ENCODE data around the gene TIMP4.

Gene TIMP4

GRCh38 chr3:12191559-12191958, 32.8 kb upstream of the TIMP4 start:
- Histone ChIP-seq H3K27ac (ENCODE audit: low read depth, low read length) (no peak overlapping the region), H3K79me2 (ENCODE audit: control insufficient read depth, low read length) (no peaks in the 10 kb centered on the region), H3K9me3 (ENCODE audit: control insufficient read depth, insufficient read depth, low read length) (no peaks in the 10 kb centered on the region), H3K4me3 (ENCODE audit: low read length) (no peak overlapping the region), H3K4me2 (ENCODE audit: low read length) (no peak overlapping the region), H3K4me1 (ENCODE audit: control insufficient read depth, low read length) (peaks cover 28% of the 10 kb centered on the region), H3K36me3 (ENCODE audit: control insufficient read depth, low read length) (no peaks in the 10 kb centered on the region), H3K9me2 (replicated peaks; ENCODE audit: control insufficient read depth, low read length) (no peaks in the 10 kb centered on the region), H3K27me3 (ENCODE audit: control insufficient read depth, low read length) (no peaks in the 10 kb centered on the region), H4K20me1 (ENCODE audit: control insufficient read depth, insufficient read depth, low read depth, low read length) (no peaks in the 10 kb centered on the region), H3F3A (ENCODE audit: control insufficient read depth, insufficient read depth) (no peaks in the 10 kb centered on the region)
- TF ChIP-seq EZH2phosphoT487 (IDR thresholded peaks at IDR 0.05; ENCODE audit: borderline replicate concordance, low read length): no peak
- TF ChIP-seq, protein P1, sequence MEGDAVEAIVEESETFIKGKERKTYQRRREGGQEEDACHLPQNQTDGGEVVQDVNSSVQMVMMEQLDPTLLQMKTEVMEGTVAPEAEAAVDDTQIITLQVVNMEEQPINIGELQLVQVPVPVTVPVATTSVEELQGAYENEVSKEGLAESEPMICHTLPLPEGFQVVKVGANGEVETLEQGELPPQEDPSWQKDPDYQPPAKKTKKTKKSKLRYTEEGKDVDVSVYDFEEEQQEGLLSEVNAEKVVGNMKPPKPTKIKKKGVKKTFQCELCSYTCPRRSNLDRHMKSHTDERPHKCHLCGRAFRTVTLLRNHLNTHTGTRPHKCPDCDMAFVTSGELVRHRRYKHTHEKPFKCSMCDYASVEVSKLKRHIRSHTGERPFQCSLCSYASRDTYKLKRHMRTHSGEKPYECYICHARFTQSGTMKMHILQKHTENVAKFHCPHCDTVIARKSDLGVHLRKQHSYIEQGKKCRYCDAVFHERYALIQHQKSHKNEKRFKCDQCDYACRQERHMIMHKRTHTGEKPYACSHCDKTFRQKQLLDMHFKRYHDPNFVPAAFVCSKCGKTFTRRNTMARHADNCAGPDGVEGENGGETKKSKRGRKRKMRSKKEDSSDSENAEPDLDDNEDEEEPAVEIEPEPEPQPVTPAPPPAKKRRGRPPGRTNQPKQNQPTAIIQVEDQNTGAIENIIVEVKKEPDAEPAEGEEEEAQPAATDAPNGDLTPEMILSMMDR (IDR thresholded peaks at IDR 0.05; ENCODE audit: low read depth, low read length, poor library complexity, severe bottlenecking): no peak

DNA sequence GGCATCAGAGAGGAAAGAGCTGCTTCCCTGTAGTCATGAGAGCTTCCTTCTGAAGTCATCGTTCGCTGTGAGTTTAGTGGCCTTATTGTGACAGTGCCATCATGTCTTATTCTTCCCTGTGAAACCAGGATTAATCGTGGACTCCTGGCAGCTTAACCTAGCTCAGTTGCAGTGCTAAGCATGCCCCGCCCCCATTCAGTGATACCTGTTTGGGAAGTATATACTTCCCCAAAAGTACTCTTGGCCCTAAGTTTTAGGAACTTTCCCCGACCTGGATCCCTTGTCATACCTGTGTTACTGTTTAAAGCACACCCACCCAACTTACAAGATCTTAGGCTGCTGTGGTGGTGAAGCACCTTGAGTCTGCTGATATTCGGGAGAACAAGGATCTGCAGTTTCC, 32.1 kb upstream of the TIMP4 start:
- H3K4me3 ChIP-seq (ENCODE audit: low read length): no peak overlapping the region
- TF ChIP-seq EZH2phosphoT487 (IDR thresholded peaks at IDR 0.05; ENCODE audit: borderline replicate concordance, low read length): no peak
- TF ChIP-seq, protein P1 (IDR thresholded peaks at IDR 0.05; ENCODE audit: low read depth, low read length, poor library complexity, severe bottlenecking): no peak
- H3K9me2 ChIP-seq (replicated peaks; ENCODE audit: control insufficient read depth, low read length): no peaks in the 10 kb centered on the region
- H3K4me1 ChIP-seq (ENCODE audit: control insufficient read depth, low read length): peaks cover 29% of the 10 kb centered on the region
- H3F3A ChIP-seq (ENCODE audit: control insufficient read depth, insufficient read depth): no peaks in the 10 kb centered on the region
- H3K4me2 ChIP-seq (ENCODE audit: low read length): no peak overlapping the region
- no peaks in the 10 kb centered on the region for H3K9me3 ChIP-seq (ENCODE audit: control insufficient read depth, insufficient read depth, low read length)
- no peaks in the 10 kb centered on the region for H3K79me2 ChIP-seq (ENCODE audit: control insufficient read depth, low read length)
- H3K36me3 ChIP-seq (ENCODE audit: control insufficient read depth, low read length): no peaks in the 10 kb centered on the region
- H3K27me3 ChIP-seq (ENCODE audit: control insufficient read depth, low read length): no peaks in the 10 kb centered on the region
- no peaks in the 10 kb centered on the region for H4K20me1 ChIP-seq (ENCODE audit: control insufficient read depth, insufficient read depth, low read depth, low read length)
- no peak overlapping the region for H3K27ac ChIP-seq (ENCODE audit: low read depth, low read length)

- H4K20me1 ChIP-seq (ENCODE audit: control insufficient read depth, insufficient read depth, low read depth, low read length): no peaks in the 10 kb centered on the region
- H3K4me3 ChIP-seq (ENCODE audit: low read length): no peak overlapping the region
- no peaks in the 10 kb centered on the region for H3K79me2 ChIP-seq (ENCODE audit: control insufficient read depth, low read length)
- H3K36me3 ChIP-seq (ENCODE audit: control insufficient read depth, low read length): no peaks in the 10 kb centered on the region
- no peaks in the 10 kb centered on the region for H3K9me3 ChIP-seq (ENCODE audit: control insufficient read depth, insufficient read depth, low read length)
- TF ChIP-seq, protein P1 (IDR thresholded peaks at IDR 0.05; ENCODE audit: low read depth, low read length, poor library complexity, severe bottlenecking): no peak
- no peaks in the 10 kb centered on the region for H3K27me3 ChIP-seq (ENCODE audit: control insufficient read depth, low read length)
- no peak overlapping the region for H3K27ac ChIP-seq (ENCODE audit: low read depth, low read length)
- H3K4me2 ChIP-seq (ENCODE audit: low read length): no peak overlapping the region
- peaks cover 29% of the 10 kb centered on the region for H3K4me1 ChIP-seq (ENCODE audit: control insufficient read depth, low read length)
- H3K9me2 ChIP-seq (replicated peaks; ENCODE audit: control insufficient read depth, low read length): no peaks in the 10 kb centered on the region
- H3F3A ChIP-seq (ENCODE audit: control insufficient read depth, insufficient read depth): no peaks in the 10 kb centered on the region
Measured at GRCh38 chr3:12190221-12190807, 31.6 kb upstream of the TIMP4 start.

Data from DOHH2 (cell line).